IMR-90 (cell line): Measurements from ENCODE around the gene TBC1D22A. TPM values are rescaled to one million over a fixed set of nuclear protein-coding genes. Genes with fewer than 3 reads are reported as not detected.

Source experiments
- ATAC-seq: fragments of 200-7000 bp; cut with Tn5 transposase; 2 replicates; pipeline ENCODE4 v1.9.1; 2020; ENCODE audit warnings: low read depth, mild to moderate bottlenecking, moderate library complexity
- BruUV-seq: library from RNA; stranded (reverse); fragments of 400-500 nt; replicated peaks from 2 replicates; lab custom pipeline; 2021; lab: Mats Ljungman, UMichigan
- CTCF ChIA-PET: fragments of 300-600 bp; formaldehyde crosslinking; extraction: SDS; loops from one replicate; lab custom pipeline; 2021; ENCODE audit warnings: antibody characterized with exemption; lab: Yijun Ruan, JAX
- POLR2A ChIA-PET: fragments of 300-600 bp; sonication (Branson Sonifier 250); formaldehyde crosslinking; loops from one replicate; lab custom pipeline; 2022; ENCODE audit warnings: antibody characterized with exemption; ENCODE audit not compliant: unreplicated experiment; lab: Charles Lee
- DNase-seq: peaks from one replicate; pipeline ENCODE4 v3.0.0; 2013
- H2AFZ ChIP-seq: replicated peaks from 2 replicates; pipeline ENCODE3; 2013; ENCODE audit warnings: low read length, mild to moderate bottlenecking; ENCODE audit not compliant: poor library complexity
- H2AK5ac ChIP-seq: 2 replicates; pipeline ENCODE4 v1.6.1; 2013; ENCODE audit warnings: low read depth, low read length, inconsistent platforms
- H2AK9ac ChIP-seq: replicated peaks from 2 replicates; pipeline ENCODE3; 2013; ENCODE audit warnings: mild to moderate bottlenecking, low read depth, low read length, moderate library complexity; ENCODE audit not compliant: poor library complexity
- H2BK120ac ChIP-seq: 2 replicates; pipeline ENCODE4 v1.6.1; 2013; ENCODE audit warnings: low read depth, low read length, inconsistent platforms
- H2BK15ac ChIP-seq: 3 replicates; pipeline ENCODE4 v1.6.1; 2013; ENCODE audit warnings: low read depth, low read length, inconsistent platforms
- H2BK20ac ChIP-seq: 2 replicates; pipeline ENCODE4 v1.6.1; 2013; ENCODE audit warnings: low read depth, mild to moderate bottlenecking, inconsistent platforms, low read length, moderate library complexity
- H2BK5ac ChIP-seq: 2 replicates; pipeline ENCODE4 v1.6.1; 2013; ENCODE audit warnings: mild to moderate bottlenecking, low read depth, low read length, inconsistent platforms; ENCODE audit not compliant: poor library complexity, severe bottlenecking
- H3K14ac ChIP-seq: replicated peaks from 2 replicates; pipeline ENCODE4 v1.6.1; 2013; ENCODE audit warnings: low read depth, low read length, inconsistent platforms
- H3K18ac ChIP-seq: 2 replicates; pipeline ENCODE4 v1.6.1; 2013; ENCODE audit warnings: low read depth, low read length, control low read depth
- H3K23ac ChIP-seq: 2 replicates; pipeline ENCODE4 v1.6.1; 2013; ENCODE audit warnings: low read depth, low read length, inconsistent platforms
- H3K27ac ChIP-seq: 2 replicates; pipeline ENCODE4 v1.5.1; 2013; ENCODE audit warnings: mild to moderate bottlenecking, control low read depth, low read length; ENCODE audit not compliant: insufficient read depth
- H3K27me3 ChIP-seq: 2 replicates; pipeline ENCODE4 v1.6.1; 2013; ENCODE audit warnings: low read length; ENCODE audit not compliant: control insufficient read depth, insufficient read depth
- H3K36me3 ChIP-seq: 2 replicates; pipeline ENCODE4 v1.6.1; 2013; ENCODE audit warnings: low read length, mixed read lengths; ENCODE audit not compliant: control insufficient read depth, insufficient read depth
- H3K4ac ChIP-seq: 2 replicates; pipeline ENCODE4 v1.6.1; 2013; ENCODE audit warnings: low read depth, low read length, inconsistent platforms
- H3K4me1 ChIP-seq: 2 replicates; pipeline ENCODE4 v1.6.1; 2013; ENCODE audit warnings: low read length, mixed read lengths; ENCODE audit not compliant: control insufficient read depth, insufficient read depth
- H3K4me2 ChIP-seq: 2 replicates; pipeline ENCODE4 v1.6.1; 2013; ENCODE audit warnings: low read depth, mild to moderate bottlenecking, control low read depth, low read length, moderate library complexity
- H3K4me3 ChIP-seq: 2 replicates; pipeline ENCODE4 v1.5.1; 2013; ENCODE audit warnings: low read depth, mild to moderate bottlenecking, control low read depth, low read length, moderate library complexity; ENCODE audit not compliant: insufficient read depth
- H3K56ac ChIP-seq: 2 replicates; pipeline ENCODE4 v1.6.1; 2013; ENCODE audit warnings: low read length, inconsistent platforms; ENCODE audit not compliant: insufficient read depth; ENCODE audit errors: extremely low read depth
- H3K79me1 ChIP-seq, 2 experiments: 2 replicates each; pipeline ENCODE4 v1.6.1; 2013; ENCODE audit warnings: low read length in 2 of 2, inconsistent platforms in 1 of 2, low read depth in 1 of 2
- H3K9ac ChIP-seq: 2 replicates; pipeline ENCODE4 v1.6.1; 2013; ENCODE audit warnings: low read depth, low read length, control low read depth
- H3K9me1 ChIP-seq: 2 replicates; pipeline ENCODE4 v1.6.1; 2013; ENCODE audit warnings: low read length, inconsistent platforms; ENCODE audit not compliant: insufficient read depth
- H3K9me3 ChIP-seq: 2 replicates; pipeline ENCODE4 v1.6.1; 2013; ENCODE audit warnings: low read length; ENCODE audit not compliant: control insufficient read depth, insufficient read depth
- H4K20me1 ChIP-seq: 2 replicates; pipeline ENCODE4 v1.6.1; 2013; ENCODE audit warnings: low read length, inconsistent platforms; ENCODE audit not compliant: insufficient read depth
- H4K5ac ChIP-seq: 2 replicates; pipeline ENCODE4 v1.6.1; 2013; ENCODE audit warnings: mild to moderate bottlenecking, low read depth, low read length, control low read depth
- H4K8ac ChIP-seq, 2 experiments: 2 replicates each; pipeline ENCODE4 v1.6.1; 2013; ENCODE audit warnings: low read depth in 2 of 2, low read length in 2 of 2, control low read depth in 1 of 2, inconsistent platforms in 1 of 2
- H4K91ac ChIP-seq: 2 replicates; pipeline ENCODE4 v1.6.1; 2013; ENCODE audit warnings: low read depth, low read length, inconsistent platforms; ENCODE audit not compliant: insufficient read depth
- CEBPB ChIP-seq: IDR thresholded peaks from 2 replicates; pipeline ENCODE4 v1.6.1; 2012; ENCODE audit warnings: low read depth, low read length, improper control_type of control experiment
- NFE2L2 ChIP-seq: fragments of 150-350 bp; IDR thresholded peaks from 2 replicates; pipeline ENCODE4 v1.6.1; 2016; ENCODE audit warnings: low read depth, mild to moderate bottlenecking, low read length
- RCOR1 ChIP-seq: IDR thresholded peaks from 2 replicates; pipeline ENCODE4 v1.6.1; 2012; ENCODE audit warnings: mild to moderate bottlenecking, low read length, improper control_type of control experiment; ENCODE audit not compliant: insufficient replicate concordance
- RFX5 ChIP-seq: IDR thresholded peaks from 2 replicates; pipeline ENCODE4 v1.8.0; 2012; ENCODE audit warnings: low read depth, mild to moderate bottlenecking, low read length, moderate library complexity
- SMC3 ChIP-seq: fragments of 150-350 bp; IDR thresholded peaks from 2 replicates; pipeline ENCODE4 v1.6.1; 2016; ENCODE audit warnings: low read depth, mild to moderate bottlenecking, antibody characterized with exemption, low read length, moderate library complexity
- WGBS, 2 experiments: methylation state at CpG; one replicate each; pipeline versions ENCODE4 v1.1.5 to v1.1.7; 2013; ENCODE audit warnings: missing lambda C conversion rate in 2 of 2; ENCODE audit not compliant: insufficient read length in 1 of 2; ENCODE audit errors: extremely low coverage in 2 of 2; 5-methylcytosine and 5-hydroxymethylcytosine counted together
- dilution Hi-C: fragments of 300-500 bp; cut with HindIII; formaldehyde crosslinking; loops from one replicate; pipeline ENCODE4 v1.14.3; 2018; ENCODE audit warnings: low sequenced_read_pairs; ENCODE audit not compliant: unreplicated experiment
- in situ Hi-C: fragments of 300-500 bp; cut with MboI; formaldehyde crosslinking; loops from 3 replicates; pipeline ENCODE4 v1.14.3; 2019; ENCODE audit warnings: low sequenced_read_pairs, inconsistent platforms, mixed read lengths
- intact Hi-C: fragments of 100-400 bp; cut with micrococcal nuclease; formaldehyde crosslinking; loops from 2 replicates; pipeline ENCODE4 v1.10.0; 2022
- polyA plus RNA-seq, 3 experiments: library from polyadenylated mRNA; depleted of rRNA; stranded (reverse); fragments of >200 nt; gene quantifications; 2 replicates each; pipeline ENCODE4 v1.2.3, GENCODE V29; 2012; ENCODE audit warnings: low replicate concordance in 1 of 3
- total RNA-seq: library from RNA; depleted of rRNA; stranded (reverse); fragments of >200 nt; gene quantifications from 2 replicates; pipeline ENCODE4 v1.2.3, GENCODE V29; 2012
- TF ChIP-seq, protein P1 (sequence below): conservative IDR thresholded peaks from 2 replicates; pipeline ENCODE4 v1.5.1; 2012; ENCODE audit warnings: mild to moderate bottlenecking, low read depth, low read length, improper control_type of control experiment
- TF ChIP-seq, protein P2 (sequence below): fragments of 150-350 bp; IDR thresholded peaks from 2 replicates; pipeline ENCODE4 v1.6.1; 2016; ENCODE audit warnings: low read depth, mild to moderate bottlenecking, low read length, moderate library complexity, borderline replicate concordance

The TBC1D22A gene
- total and polyA plus RNA-seq, 2 of the 4 experiments (the other 2 are of a cell fraction), result 9.0 to 16.7 TPM

DNA sequence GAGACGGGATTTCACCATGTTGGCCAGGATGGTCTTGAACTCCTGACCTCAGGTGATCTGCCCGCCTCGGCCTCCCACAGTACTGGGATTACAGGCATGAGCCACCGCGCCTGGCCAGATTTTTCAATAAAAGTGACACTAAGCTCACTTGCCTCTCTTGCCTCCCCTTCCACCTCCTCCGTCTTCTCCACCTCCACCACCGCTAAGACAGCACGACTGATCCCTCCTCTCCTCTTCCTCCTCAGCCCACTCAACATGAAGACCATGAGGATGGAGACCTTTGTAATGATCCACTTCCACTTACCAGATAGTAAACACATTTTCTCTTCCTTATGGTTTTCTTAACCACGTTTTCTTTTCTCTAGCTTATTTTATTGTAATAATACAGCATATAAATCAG is 38.6 kb upstream of the TBC1D22A start:
- ATAC-seq (no peak), DNase-seq (no peak)
- in situ Hi-C loops (no loop called here), dilution Hi-C loops (no loop called here), intact Hi-C loops (no loop called here)
- Histone ChIP-seq H3K23ac (no peak overlapping the region), H3K56ac (no peak overlapping the region), H4K5ac (no peak overlapping the region), H3K4ac (no peak overlapping the region), H3K27me3 (no peaks in the 10 kb centered on the region), H3K36me3 (peaks cover 40% of the 10 kb centered on the region), H4K91ac (no peak overlapping the region), H2BK20ac (no peak overlapping the region), H2BK15ac (no peak overlapping the region), H3K4me2 (no peak overlapping the region), H2AFZ (no peak overlapping the region), H3K27ac (no peak overlapping the region), H3K4me1 (no peaks in the 10 kb centered on the region; the same call in 1 of the 2 replicates), H2BK5ac (no peak overlapping the region), H3K9me1 (peaks cover 6% of the 10 kb centered on the region), H3K79me1 (peaks cover 15 to 81% of the 10 kb centered on the region in 2 experiments), H3K18ac (no peak overlapping the region), H3K4me3 (no peak overlapping the region), H2AK5ac (no peak overlapping the region), H2BK120ac (no peak overlapping the region), H3K9ac (no peak overlapping the region), H4K20me1 (peaks cover 61% of the 10 kb centered on the region), H4K8ac (no peak overlapping the region), H3K14ac (no peak overlapping the region), H3K9me3 (no peaks in the 10 kb centered on the region), H2AK9ac (no peak overlapping the region)
- TF ChIP-seq, protein P1, sequence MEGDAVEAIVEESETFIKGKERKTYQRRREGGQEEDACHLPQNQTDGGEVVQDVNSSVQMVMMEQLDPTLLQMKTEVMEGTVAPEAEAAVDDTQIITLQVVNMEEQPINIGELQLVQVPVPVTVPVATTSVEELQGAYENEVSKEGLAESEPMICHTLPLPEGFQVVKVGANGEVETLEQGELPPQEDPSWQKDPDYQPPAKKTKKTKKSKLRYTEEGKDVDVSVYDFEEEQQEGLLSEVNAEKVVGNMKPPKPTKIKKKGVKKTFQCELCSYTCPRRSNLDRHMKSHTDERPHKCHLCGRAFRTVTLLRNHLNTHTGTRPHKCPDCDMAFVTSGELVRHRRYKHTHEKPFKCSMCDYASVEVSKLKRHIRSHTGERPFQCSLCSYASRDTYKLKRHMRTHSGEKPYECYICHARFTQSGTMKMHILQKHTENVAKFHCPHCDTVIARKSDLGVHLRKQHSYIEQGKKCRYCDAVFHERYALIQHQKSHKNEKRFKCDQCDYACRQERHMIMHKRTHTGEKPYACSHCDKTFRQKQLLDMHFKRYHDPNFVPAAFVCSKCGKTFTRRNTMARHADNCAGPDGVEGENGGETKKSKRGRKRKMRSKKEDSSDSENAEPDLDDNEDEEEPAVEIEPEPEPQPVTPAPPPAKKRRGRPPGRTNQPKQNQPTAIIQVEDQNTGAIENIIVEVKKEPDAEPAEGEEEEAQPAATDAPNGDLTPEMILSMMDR, result no peak
- TF ChIP-seq, protein P2, sequence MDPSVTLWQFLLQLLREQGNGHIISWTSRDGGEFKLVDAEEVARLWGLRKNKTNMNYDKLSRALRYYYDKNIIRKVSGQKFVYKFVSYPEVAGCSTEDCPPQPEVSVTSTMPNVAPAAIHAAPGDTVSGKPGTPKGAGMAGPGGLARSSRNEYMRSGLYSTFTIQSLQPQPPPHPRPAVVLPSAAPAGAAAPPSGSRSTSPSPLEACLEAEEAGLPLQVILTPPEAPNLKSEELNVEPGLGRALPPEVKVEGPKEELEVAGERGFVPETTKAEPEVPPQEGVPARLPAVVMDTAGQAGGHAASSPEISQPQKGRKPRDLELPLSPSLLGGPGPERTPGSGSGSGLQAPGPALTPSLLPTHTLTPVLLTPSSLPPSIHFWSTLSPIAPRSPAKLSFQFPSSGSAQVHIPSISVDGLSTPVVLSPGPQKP, result no peak
- TF ChIP-seq CEBPB (no peak), RFX5 (no peak), NFE2L2 (no peak), SMC3 (no peak), RCOR1 (no peak)
- CTCF ChIA-PET, result no interaction called here
- BruUV-seq, result no TSS peak
- WGBS, 2 experiments, result 91% methylated on average over 8 of the region's 9 CpGs; no CpG with 5 or more reads in 1 of the 2 experiments
- POLR2A ChIA-PET, result no interaction called here
